Muscle of back (tissue), 11 donors: Measurements from ENCODE around the gene MITF. TPM values are rescaled to one million over a fixed set of nuclear protein-coding genes. Genes with fewer than 3 reads are reported as not detected.
"Not testable (repeated sequence)": the region's sequence is repeated elsewhere in the genome, so short reads cannot be mapped to it uniquely, and the experiment has no call there.

Experiments used
- DNase-seq, 3 donors: peaks; one replicate each; pipeline versions ENCODE4 v3.0.0 to v3.0.0-alpha.2; 2013
- polyA plus RNA-seq, 10 donors: library from polyadenylated mRNA; unstranded; fragments of 120-200 nt; gene quantifications; one replicate each; pipeline ENCODE4 v1.2.1, GENCODE V29; 2013; ENCODE audit not compliant: insufficient read length in 10 of 10

Gene MITF
- polyA plus RNA-seq, 10 donors = 4.2 to 14.9 (median 6.2) TPM

- no peak for DNase-seq
These were observed 167.2 kb downstream of the MITF start for GRCh38 chr3:69906351-69906966.

GRCh38 chr3:69907554-69907953 is 168.3 kb downstream of the MITF start:
- DNase-seq = no peak

DNA sequence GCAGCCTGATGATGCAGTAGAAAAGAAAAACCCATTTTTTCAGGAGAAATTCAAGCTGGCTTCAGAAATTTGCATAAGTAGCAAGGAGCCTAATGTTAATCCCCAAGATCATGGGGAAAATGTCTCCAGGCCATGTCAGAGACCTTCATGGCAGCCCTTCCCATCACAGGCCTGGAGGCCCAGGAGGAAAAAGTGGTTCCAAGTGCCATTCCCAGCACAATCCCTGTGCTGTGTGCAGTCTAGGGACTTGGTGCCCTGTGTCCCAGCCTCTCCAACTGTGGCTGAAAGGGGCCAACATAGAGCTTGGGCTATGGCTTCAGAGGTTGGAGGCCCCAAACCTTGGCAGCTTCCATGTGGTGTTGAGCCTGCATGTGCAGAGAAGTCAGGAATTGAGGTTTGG is 170.6 kb downstream of the MITF start:
- DNase-seq = not testable (repeated sequence)

DNA sequence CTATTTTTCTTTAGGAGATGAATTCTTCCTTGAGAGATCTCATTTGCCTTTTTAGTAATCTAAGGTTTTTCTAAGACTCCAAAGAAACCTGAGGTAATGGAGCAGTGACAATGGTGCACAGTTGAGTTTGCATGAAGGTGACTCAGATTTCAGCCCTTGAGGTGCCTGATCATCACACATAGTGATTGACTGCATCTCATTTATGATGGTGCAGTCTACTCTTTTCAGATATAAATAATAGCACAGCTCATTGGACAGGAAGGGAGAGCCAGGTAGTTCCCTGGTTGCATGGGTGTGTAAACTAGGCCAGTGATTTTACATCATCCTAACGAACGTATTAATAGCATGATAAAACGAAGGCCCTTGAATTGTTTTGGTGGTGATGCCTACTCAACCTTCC is 174.2 kb downstream of the MITF start:
- DNase-seq = no peak

- DNase-seq = no peak
These were observed 175.1 kb downstream of the MITF start for GRCh38 chr3:69914395-69914794.

DNA sequence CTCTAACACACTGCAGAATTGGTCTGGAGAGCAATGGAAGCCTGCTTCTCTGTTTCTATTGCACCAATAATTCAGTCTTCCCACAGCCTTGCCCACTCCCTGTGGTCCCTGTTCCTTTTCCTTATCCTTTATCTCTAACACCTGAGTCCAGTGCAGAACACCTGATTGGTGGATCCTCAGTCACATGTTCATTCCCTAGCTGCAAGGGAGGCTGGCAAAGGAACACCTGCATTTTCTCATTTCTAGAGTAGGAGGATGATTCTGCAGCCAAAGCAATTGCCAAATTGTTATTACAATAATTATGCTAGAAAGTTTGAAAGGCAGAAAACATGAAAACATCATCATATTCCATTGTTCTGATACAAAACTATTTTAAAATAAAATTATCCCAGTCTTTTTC is 176.5 kb downstream of the MITF start:
- no peak for DNase-seq

GRCh38 chr3:69920009-69920408 is 180.7 kb downstream of the MITF start:
- not testable (repeated sequence) for DNase-seq

- no peak for DNase-seq
These were observed 182.4 kb downstream of the MITF start for GRCh38 chr3:69921651-69922050.

DNA sequence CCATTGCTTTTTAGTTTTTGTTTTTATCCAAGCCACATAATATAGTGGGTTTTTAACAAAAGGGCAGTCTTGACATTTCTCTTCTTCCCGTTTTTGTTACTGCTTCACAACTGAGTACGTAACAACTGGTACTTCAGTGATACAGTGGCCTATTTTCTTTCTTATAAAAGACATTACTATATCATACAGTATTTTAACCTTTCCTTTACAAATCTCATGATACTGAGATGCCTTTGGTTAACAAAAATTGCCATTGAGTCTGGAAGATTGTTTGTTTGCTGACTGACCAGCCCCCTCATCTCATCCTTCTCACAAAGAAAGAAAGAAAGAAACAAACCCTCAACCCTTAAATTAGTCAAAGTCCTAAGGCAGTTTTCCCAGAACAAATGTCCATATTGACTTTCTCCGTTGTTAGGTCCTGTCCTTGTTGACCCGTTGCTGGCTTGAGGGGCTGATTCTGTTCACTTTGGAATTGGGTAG is 183.3 kb downstream of the MITF start:
- DNase-seq = no peak

GRCh38 chr3:69925506-69925905 is 186.2 kb downstream of the MITF start:
- no peak for DNase-seq

DNA sequence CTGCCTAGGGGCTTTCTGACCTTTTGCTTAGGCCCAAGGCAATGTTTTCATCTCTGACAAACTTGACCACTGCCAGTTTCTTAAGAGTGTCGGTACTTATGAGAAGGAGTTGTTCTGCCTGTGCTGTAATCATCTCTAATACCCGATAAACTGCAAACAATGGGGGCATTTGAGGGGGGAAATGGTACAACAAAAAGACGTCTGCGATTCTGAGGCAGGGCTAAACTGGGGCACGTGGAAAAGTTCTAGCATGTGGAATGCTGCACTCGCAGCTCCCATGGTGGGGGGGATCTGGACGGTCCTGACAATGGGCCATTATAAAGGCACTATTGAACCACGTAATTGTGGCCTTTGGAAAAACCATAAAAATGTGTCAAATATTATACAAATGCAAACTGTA is 187.1 kb downstream of the MITF start:
- no peak for DNase-seq

- DNase-seq = no peak
These were observed 188.3 kb downstream of the MITF start for GRCh38 chr3:69927571-69927970.

GRCh38 chr3:69929019-69929418 is 189.8 kb downstream of the MITF start:
- DNase-seq = no peak

GRCh38 chr3:69930564-69930963 is 191.3 kb downstream of the MITF start:
- no peak for DNase-seq

GRCh38 chr3:69932087-69932486 is 192.8 kb downstream of the MITF start:
- DNase-seq = no peak

- DNase-seq = no peak
These were observed 193.2 kb downstream of the MITF start for GRCh38 chr3:69932501-69932900.

GRCh38 chr3:69934398-69934797 is 195.1 kb downstream of the MITF start:
- no peak for DNase-seq

DNA sequence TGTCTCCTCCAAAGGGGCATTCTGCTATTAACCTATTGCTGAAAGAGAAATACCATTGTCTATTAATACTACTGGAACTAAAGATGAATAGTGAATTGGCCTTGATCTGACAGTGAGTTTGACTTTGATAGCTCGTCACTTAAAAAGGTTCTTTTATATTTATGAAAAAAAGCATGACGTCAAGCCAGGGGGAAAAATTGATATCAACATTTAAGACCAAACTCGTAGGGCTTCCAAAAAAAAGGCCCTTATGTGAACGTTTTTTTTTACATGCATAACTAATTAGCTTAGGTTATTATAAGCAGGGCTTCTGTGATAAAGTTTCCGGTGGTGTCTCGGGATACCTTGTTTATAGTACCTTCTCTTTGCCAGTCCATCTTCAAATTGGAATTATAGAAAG is 197.0 kb downstream of the MITF start:
- no peak for DNase-seq

GRCh38 chr3:69938061-69938460 is 198.8 kb downstream of the MITF start:
- DNase-seq = no peak

DNA sequence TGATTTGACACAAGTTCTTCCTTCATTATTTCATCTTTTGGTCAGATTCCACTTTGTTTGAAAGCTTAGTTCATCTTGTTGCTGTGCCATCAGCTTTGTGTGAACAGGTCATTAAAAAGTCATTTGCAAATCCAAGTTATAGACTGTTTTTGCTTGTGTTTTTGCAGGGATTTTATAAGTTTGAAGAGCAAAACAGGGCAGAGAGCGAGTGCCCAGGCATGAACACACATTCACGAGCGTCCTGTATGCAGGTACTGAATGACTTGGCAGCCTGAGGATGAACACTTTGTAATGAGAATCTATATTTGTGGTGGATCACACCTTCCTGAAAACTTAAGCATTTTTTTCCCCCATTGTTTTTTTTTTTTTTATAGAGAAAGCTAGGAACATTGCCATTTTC is 199.7 kb downstream of the MITF start:
- DNase-seq = no peak

GRCh38 chr3:69941037-69941436 is 201.8 kb downstream of the MITF start:
- no peak for DNase-seq

- no peak for DNase-seq
These were observed 202.3 kb downstream of the MITF start for GRCh38 chr3:69941439-69942176.

DNA sequence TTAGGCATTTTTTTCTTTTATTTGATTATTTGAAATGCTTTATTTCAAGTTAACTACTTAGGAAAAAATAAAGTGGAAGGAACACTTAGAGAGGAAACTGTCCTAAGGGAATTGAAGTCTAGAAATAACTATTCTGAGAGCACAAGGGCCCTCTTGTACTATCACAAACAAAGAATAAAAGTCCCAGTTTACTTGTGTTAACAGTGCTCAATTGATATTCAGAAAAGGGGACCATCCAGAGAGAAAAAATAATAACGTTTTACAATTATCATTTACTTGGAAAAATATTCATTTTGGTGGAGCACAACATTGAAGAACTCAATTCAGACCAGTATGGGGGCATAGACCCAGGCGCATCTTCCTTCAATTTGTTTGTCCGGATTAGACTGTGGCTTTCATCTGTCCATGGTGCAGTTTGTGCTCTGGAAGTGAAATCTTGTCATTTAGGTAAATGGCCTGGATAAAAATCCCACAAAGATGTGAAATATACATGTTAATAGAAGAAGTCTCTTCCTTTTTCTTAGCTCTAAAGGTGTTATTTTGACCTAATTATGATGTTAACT is 205.7 kb downstream of the MITF start:
- DNase-seq = no peak
